ENCODE results near the gene ARHGAP8. TPM values are rescaled to one million over a fixed set of nuclear protein-coding genes. Genes with fewer than 3 reads are reported as not detected.

Gene ARHGAP8
- total and polyA plus RNA-seq, 2 of the 13 experiments (the other 11 are each of a cell fraction or from before 2014, with no cell fraction given): 0.07 TPM; not detected in 1

GRCh38 chr22:44831885-44832284 lies 79.5 kb downstream of the ARHGAP8 start:
- no peak for FAIRE-seq
- no peak for TF ChIP-seq MBNL3 (CRISPR knock-in tag; conservative IDR thresholded peaks at IDR 0.05)
- 0% methylated on average over 1 of the region's 1 CpG for WGBS (ENCODE audit: low lambda C conversion rate)

GRCh38 chr22:44834065-44834464 lies 81.7 kb downstream of the ARHGAP8 start:
- no peak for FAIRE-seq
- Histone ChIP-seq H3K79me2 (ENCODE audit: insufficient read depth, low read length) (no peaks in the 10 kb centered on the region), H3K36me3 (replicated peaks in 1 of 2; ENCODE audit: control insufficient read depth in 1 of 2, insufficient read depth in 2 of 2, low read length in 2 of 2) (no peaks in the 10 kb centered on the region), H3K4me1 (ENCODE audit: insufficient read depth, low read length) (no peaks in the 10 kb centered on the region), H3K4me3 (replicated peaks in 1 of 3; ENCODE audit: insufficient read depth in 1 of 3, low read depth in 2 of 3, low read length in 3 of 3) (no peak overlapping the region), H2AFZ (ENCODE audit: low read length) (no peak overlapping the region), H3K4me2 (ENCODE audit: low read depth, low read length) (no peak overlapping the region), H3K9ac (ENCODE audit: insufficient read depth, low read depth, low read length) (no peak overlapping the region), H3K27me3 (ENCODE audit: control insufficient read depth in 1 of 2, insufficient read depth in 2 of 2, low read length in 2 of 2) (peaks cover 7 to 15% of the 10 kb centered on the region in 2 experiments; a peak in 4 of 5 replicates), H3K27ac (ENCODE audit: extremely low read length, insufficient read depth, low read length) (no peak overlapping the region), H4K20me1 (ENCODE audit: insufficient read depth, low read length) (no peaks in the 10 kb centered on the region), H3K9me3 (ENCODE audit: low read length) (no peaks in the 10 kb centered on the region)
- POLR2A ChIA-PET: no interaction called here
- DNase-seq (ENCODE audit: low spot score): no peak
- TF ChIP-seq ZNF558 (CRISPR knock-in tag; IDR thresholded peaks at IDR 0.05; ENCODE audit: borderline replicate concordance): no peak
- TF ChIP-seq MEIS1 (CRISPR knock-in tag; IDR thresholded peaks at IDR 0.05; ENCODE audit: borderline replicate concordance): no peak
- no peak for TF ChIP-seq TBL1XR1 (IDR thresholded peaks at IDR 0.05; ENCODE audit: borderline replicate concordance, low read length, partially characterized antibody)
- no peak for TF ChIP-seq NR0B2 (CRISPR knock-in tag; IDR thresholded peaks at IDR 0.05)
- TF ChIP-seq ZNF33A (CRISPR knock-in tag; IDR thresholded peaks at IDR 0.05; ENCODE audit: borderline replicate concordance): no peak
- no peak for TF ChIP-seq AGO2 (optimal IDR thresholded peaks at IDR 0.05; ENCODE audit: low read depth, low read length)
- TF ChIP-seq MAFK (conservative IDR thresholded peaks at IDR 0.05 in 1 of 2, IDR thresholded peaks at IDR 0.05 in 1 of 2; ENCODE audit: low read length in 2 of 2): peak; percentile 26 to 65; a peak in 2 of 4 replicates
- no peak for TF ChIP-seq ZNF720 (CRISPR knock-in tag; IDR thresholded peaks at IDR 0.05)
- TF ChIP-seq GPBP1L1 (CRISPR knock-in tag; IDR thresholded peaks at IDR 0.05): no peak
- TF ChIP-seq MAFF (IDR thresholded peaks at IDR 0.05; ENCODE audit: low read depth, low read length): 0 out of 2 replicates have a peak, but pooled peaks have one; percentile 16
- TF ChIP-seq ZNF709 (CRISPR knock-in tag; IDR thresholded peaks at IDR 0.05): no peak
- TF ChIP-seq ZNF430 (CRISPR knock-in tag; IDR thresholded peaks at IDR 0.05): no peak
- no peak for TF ChIP-seq ZNF737 (CRISPR knock-in tag; IDR thresholded peaks at IDR 0.05; ENCODE audit: borderline replicate concordance)
- no peak for TF ChIP-seq IRX3 (CRISPR knock-in tag; IDR thresholded peaks at IDR 0.05; ENCODE audit: borderline replicate concordance, low read depth)
- intact Hi-C loops (cut with micrococcal nuclease; ENCODE audit: unreplicated experiment) (no loop called here), in situ Hi-C loops (cut with HindIII; ENCODE audit: extremely low pct_ligation_motif_present, low pct_unique_long_range_greater_than_20kb) (no loop called here)
- no peak for ATAC-seq
- no TSS peak for BruUV-seq (replicated peaks)
- CTCF ChIA-PET (ENCODE audit: low intra/inter-chr PET ratio, low total read pairs): no interaction called here

More at GRCh38 chr22:44831885-44832284, 79.5 kb downstream of the ARHGAP8 start:
- DNase-seq (ENCODE audit: low spot score) (no peak), ATAC-seq (no peak)
- Histone ChIP-seq H4K20me1 (ENCODE audit: insufficient read depth, low read length) (no peaks in the 10 kb centered on the region), H3K79me2 (ENCODE audit: insufficient read depth, low read length) (no peaks in the 10 kb centered on the region), H3K27ac (ENCODE audit: extremely low read length, insufficient read depth, low read length) (no peak overlapping the region), H3K9ac (ENCODE audit: insufficient read depth, low read depth, low read length) (no peak overlapping the region), H3K36me3 (replicated peaks in 1 of 2; ENCODE audit: control insufficient read depth in 1 of 2, insufficient read depth in 2 of 2, low read length in 2 of 2) (no peaks in the 10 kb centered on the region), H2AFZ (ENCODE audit: low read length) (no peak overlapping the region), H3K4me2 (ENCODE audit: low read depth, low read length) (no peak overlapping the region), H3K27me3 (ENCODE audit: control insufficient read depth in 1 of 2, insufficient read depth in 2 of 2, low read length in 2 of 2) (peaks cover 0 to under 1% of the 10 kb centered on the region in 2 experiments; a peak in 2 of 5 replicates), H3K4me3 (replicated peaks in 1 of 3; ENCODE audit: insufficient read depth in 1 of 3, low read depth in 2 of 3, low read length in 3 of 3) (no peak overlapping the region), H3K9me3 (ENCODE audit: low read length) (no peaks in the 10 kb centered on the region), H3K4me1 (ENCODE audit: insufficient read depth, low read length) (no peaks in the 10 kb centered on the region)
- no TSS peak for BruUV-seq (replicated peaks)
- POLR2A ChIA-PET: no interaction called here
- in situ Hi-C loops (cut with HindIII; ENCODE audit: extremely low pct_ligation_motif_present, low pct_unique_long_range_greater_than_20kb) (no loop called here), intact Hi-C loops (cut with micrococcal nuclease; ENCODE audit: unreplicated experiment) (no loop called here)
- CTCF ChIA-PET (ENCODE audit: low intra/inter-chr PET ratio, low total read pairs): no interaction called here
